ENCODE measurements around the gene CNTNAP4.

DNA sequence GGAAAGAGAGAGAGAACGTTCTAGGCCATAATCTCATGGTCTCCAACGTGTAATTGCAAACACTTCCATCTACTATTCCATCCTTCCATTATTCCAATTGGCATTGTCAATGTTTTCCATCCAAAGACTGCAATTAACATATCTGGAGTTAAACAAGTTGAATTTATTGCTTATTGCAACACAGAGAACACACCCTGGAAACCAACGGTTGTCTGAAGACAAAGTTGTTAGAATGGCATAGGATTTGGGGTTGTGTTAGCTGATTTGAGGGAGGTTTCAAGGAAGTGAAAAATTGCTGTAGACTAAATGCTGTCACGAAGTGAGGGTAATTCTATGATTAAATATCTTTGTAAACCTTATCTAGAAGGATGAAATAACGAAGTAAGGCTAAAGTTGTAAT lies 178.8 kb downstream of the CNTNAP4 start:
- TF ChIP-seq, protein P1, sequence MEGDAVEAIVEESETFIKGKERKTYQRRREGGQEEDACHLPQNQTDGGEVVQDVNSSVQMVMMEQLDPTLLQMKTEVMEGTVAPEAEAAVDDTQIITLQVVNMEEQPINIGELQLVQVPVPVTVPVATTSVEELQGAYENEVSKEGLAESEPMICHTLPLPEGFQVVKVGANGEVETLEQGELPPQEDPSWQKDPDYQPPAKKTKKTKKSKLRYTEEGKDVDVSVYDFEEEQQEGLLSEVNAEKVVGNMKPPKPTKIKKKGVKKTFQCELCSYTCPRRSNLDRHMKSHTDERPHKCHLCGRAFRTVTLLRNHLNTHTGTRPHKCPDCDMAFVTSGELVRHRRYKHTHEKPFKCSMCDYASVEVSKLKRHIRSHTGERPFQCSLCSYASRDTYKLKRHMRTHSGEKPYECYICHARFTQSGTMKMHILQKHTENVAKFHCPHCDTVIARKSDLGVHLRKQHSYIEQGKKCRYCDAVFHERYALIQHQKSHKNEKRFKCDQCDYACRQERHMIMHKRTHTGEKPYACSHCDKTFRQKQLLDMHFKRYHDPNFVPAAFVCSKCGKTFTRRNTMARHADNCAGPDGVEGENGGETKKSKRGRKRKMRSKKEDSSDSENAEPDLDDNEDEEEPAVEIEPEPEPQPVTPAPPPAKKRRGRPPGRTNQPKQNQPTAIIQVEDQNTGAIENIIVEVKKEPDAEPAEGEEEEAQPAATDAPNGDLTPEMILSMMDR (IDR thresholded peaks at IDR 0.05) = no peak
- TF ChIP-seq, protein P2, sequence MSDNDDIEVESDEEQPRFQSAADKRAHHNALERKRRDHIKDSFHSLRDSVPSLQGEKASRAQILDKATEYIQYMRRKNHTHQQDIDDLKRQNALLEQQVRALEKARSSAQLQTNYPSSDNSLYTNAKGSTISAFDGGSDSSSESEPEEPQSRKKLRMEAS (IDR thresholded peaks at IDR 0.05; ENCODE audit: low read depth) = no peak
- TF ChIP-seq, protein P3, sequence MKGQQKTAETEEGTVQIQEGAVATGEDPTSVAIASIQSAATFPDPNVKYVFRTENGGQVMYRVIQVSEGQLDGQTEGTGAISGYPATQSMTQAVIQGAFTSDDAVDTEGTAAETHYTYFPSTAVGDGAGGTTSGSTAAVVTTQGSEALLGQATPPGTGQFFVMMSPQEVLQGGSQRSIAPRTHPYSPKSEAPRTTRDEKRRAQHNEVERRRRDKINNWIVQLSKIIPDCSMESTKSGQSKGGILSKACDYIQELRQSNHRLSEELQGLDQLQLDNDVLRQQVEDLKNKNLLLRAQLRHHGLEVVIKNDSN (IDR thresholded peaks at IDR 0.05; ENCODE audit: borderline replicate concordance, low read depth) = no peak
- TF ChIP-seq, protein P4, sequence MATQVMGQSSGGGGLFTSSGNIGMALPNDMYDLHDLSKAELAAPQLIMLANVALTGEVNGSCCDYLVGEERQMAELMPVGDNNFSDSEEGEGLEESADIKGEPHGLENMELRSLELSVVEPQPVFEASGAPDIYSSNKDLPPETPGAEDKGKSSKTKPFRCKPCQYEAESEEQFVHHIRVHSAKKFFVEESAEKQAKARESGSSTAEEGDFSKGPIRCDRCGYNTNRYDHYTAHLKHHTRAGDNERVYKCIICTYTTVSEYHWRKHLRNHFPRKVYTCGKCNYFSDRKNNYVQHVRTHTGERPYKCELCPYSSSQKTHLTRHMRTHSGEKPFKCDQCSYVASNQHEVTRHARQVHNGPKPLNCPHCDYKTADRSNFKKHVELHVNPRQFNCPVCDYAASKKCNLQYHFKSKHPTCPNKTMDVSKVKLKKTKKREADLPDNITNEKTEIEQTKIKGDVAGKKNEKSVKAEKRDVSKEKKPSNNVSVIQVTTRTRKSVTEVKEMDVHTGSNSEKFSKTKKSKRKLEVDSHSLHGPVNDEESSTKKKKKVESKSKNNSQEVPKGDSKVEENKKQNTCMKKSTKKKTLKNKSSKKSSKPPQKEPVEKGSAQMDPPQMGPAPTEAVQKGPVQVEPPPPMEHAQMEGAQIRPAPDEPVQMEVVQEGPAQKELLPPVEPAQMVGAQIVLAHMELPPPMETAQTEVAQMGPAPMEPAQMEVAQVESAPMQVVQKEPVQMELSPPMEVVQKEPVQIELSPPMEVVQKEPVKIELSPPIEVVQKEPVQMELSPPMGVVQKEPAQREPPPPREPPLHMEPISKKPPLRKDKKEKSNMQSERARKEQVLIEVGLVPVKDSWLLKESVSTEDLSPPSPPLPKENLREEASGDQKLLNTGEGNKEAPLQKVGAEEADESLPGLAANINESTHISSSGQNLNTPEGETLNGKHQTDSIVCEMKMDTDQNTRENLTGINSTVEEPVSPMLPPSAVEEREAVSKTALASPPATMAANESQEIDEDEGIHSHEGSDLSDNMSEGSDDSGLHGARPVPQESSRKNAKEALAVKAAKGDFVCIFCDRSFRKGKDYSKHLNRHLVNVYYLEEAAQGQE (IDR thresholded peaks at IDR 0.05; ENCODE audit: low read depth, low read length) = no peak
- TF ChIP-seq, protein P5, sequence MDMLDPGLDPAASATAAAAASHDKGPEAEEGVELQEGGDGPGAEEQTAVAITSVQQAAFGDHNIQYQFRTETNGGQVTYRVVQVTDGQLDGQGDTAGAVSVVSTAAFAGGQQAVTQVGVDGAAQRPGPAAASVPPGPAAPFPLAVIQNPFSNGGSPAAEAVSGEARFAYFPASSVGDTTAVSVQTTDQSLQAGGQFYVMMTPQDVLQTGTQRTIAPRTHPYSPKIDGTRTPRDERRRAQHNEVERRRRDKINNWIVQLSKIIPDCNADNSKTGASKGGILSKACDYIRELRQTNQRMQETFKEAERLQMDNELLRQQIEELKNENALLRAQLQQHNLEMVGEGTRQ (IDR thresholded peaks at IDR 0.05; ENCODE audit: borderline replicate concordance, low read depth, low read length) = no peak
- TF ChIP-seq RAD21 (IDR thresholded peaks at IDR 0.05; ENCODE audit: low read length) (no peak), SIN3A (IDR thresholded peaks at IDR 0.05; ENCODE audit: borderline replicate concordance, low read depth, low read length) (no peak), TAF1 (IDR thresholded peaks at IDR 0.05; ENCODE audit: borderline replicate concordance, low read depth, low read length) (no peak), POLR2AphosphoS5 (IDR thresholded peaks at IDR 0.05; ENCODE audit: low read depth, low read length) (no peak)
- TF ChIP-seq, protein P6, sequence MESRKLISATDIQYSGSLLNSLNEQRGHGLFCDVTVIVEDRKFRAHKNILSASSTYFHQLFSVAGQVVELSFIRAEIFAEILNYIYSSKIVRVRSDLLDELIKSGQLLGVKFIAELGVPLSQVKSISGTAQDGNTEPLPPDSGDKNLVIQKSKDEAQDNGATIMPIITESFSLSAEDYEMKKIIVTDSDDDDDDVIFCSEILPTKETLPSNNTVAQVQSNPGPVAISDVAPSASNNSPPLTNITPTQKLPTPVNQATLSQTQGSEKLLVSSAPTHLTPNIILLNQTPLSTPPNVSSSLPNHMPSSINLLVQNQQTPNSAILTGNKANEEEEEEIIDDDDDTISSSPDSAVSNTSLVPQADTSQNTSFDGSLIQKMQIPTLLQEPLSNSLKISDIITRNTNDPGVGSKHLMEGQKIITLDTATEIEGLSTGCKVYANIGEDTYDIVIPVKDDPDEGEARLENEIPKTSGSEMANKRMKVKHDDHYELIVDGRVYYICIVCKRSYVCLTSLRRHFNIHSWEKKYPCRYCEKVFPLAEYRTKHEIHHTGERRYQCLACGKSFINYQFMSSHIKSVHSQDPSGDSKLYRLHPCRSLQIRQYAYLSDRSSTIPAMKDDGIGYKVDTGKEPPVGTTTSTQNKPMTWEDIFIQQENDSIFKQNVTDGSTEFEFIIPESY (IDR thresholded peaks at IDR 0.05; ENCODE audit: borderline replicate concordance, low read depth) = no peak

All from SK-N-SH (cell line).